Superior temporal gyrus (tissue), 1 donor: ENCODE results near the gene SKIL.

Source experiments
- DNase-seq: peaks from one replicate; pipeline ENCODE4 v3.0.0-alpha.2; 2016; ENCODE audit errors: extremely low spot score

SKIL gene

DNA sequence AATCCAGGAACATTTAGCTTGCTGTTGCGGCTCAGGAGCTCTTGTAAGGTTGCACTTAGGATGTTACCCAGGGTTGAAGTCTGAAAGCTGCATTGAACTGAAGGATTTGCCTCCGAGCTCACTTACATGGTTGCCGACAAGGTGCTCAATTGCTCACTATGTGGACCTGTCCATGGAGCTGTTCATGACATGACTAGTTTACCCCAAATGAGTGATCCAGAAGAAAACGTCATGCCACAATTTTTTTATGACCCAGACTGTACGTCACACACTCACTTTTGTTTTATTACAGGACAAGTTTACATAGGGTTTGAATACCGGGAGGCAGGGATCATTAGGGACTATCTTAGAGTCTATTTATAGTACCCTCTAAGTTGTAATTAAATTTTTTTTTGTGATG lies 40.2 kb downstream of the SKIL start:
- DNase-seq: peak; percentile 8

- no peak for DNase-seq
Observed at GRCh38 chr3:170405101-170405500, 47.6 kb downstream of the SKIL start.

GRCh38 chr3:170410428-170411029 lies 53.0 kb downstream of the SKIL start:
- DNase-seq: peak; percentile 78

DNA sequence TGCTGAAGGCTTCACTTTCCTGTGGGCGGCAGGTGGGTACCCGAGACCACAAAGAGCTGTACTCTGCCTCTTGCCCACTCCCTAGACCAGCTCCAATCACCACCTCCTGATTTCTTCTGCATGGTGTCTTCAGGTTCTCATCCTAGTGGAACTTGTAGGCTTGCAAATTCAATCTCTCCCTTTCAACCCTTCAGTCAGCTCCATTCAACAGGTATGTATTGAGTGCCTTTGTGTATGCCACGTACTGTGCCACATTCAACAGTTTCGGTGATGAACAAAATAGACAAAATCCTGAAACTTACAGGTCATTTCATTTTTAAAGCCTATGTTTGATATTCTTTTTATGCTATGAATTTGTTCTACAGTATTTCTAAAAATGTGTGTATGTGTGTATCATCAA lies 55.8 kb downstream of the SKIL start:
- DNase-seq: peak; percentile 6

DNA sequence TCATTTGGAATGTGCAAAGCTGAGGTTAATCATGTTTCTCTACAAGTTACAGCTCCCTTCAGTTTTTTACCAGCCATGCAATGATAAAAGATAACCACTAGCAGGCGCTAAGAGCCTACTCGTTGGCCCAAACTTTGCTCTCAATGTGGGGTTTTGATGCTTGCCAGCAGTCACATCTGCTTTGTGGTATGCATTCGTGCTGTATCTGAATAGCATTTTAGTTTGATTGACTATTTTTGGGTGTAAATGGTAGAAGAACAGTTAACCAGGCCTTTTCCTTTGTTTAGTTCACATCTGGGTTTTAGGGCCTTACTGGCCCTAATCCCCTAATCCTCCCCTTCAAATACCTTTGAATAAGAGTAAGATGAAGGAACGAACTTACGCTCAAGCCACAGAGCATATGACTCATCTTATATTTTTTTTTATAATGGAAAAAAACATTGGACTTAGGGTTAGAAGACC lies 56.7 kb downstream of the SKIL start:
- peak; percentile 93 for DNase-seq

DNA sequence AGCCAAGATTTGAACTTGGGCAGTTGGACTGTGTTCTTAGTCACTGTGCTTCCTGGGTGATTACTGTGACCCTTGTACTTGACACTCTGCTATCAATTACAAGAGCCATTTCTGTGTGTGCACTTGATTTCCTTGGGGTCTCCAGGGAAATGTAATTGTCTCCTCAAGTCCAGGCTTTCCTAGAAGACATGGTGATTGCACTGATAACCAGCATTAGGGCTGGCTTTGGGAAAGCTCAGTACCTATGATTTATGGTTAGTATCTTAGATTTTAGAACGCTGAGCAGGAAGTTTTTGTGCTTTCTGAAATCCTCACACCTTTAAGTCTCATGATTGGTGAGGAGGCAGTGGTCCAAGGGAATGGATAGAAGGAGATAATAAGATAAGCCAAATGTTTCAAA lies 59.6 kb downstream of the SKIL start:
- no peak for DNase-seq

GRCh38 chr3:170418422-170419398 lies 61.2 kb downstream of the SKIL start, which contains the start of gene CLDN11:
Gene CLDN11, plus strand, starts transcription at chr3:170418868. Its CDS starts 199 bp downstream, at chr3:170419067.
- peak; percentile 80 for DNase-seq

DNA sequence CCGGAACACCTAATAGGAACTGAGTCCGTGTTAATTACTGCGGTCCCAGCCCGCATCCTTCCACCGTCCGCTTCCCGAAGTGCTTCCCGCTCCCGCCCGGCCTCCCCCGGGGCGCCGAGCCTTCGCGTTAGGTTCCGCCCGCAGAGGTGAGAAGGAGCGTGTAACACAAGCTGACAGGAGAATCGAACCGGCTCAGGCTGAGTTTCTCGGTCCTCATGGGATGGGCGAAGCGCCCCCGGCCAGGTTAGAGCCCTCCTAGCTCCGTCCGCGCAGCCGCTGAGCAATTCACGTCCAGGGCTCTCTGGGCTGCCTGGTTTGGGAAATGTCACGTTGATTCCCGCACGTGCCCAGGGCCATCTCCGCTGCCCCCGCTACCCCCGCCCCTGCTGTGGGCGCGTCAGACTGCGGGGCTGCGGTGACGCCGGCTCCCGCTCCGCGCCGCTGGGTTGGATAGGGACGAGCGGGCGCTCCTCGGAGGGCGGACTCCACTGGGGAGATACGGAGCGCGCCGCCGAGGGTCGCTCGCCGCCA lies 62.1 kb downstream of the SKIL start:
- DNase-seq: peak; percentile 51

DNA sequence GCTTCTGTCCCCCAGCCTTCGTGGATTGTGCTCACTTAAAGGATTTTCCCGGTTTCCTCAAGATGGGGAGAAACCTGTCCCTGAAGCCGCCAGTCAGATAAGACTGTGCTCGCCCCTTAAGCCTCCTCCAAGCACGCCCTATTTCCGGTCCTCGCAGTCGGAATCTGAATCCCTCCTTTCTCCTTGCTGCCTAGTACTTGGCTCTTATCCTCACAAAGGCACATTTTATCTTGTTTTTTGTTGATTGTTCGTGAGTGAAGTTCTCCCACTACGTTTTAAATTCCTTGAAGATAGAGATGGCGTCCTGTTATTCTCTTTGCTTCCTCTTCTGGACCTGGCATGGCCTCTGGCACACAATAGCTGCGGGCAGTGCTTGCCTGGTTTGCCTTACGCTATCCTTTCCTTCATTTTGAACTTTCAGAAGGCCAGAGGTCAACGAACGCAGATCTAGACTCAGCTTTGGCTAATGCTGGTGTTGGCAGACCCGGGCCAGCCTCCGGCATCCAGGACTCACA lies 62.8 kb downstream of the SKIL start:
- DNase-seq: peak; percentile 54

DNA sequence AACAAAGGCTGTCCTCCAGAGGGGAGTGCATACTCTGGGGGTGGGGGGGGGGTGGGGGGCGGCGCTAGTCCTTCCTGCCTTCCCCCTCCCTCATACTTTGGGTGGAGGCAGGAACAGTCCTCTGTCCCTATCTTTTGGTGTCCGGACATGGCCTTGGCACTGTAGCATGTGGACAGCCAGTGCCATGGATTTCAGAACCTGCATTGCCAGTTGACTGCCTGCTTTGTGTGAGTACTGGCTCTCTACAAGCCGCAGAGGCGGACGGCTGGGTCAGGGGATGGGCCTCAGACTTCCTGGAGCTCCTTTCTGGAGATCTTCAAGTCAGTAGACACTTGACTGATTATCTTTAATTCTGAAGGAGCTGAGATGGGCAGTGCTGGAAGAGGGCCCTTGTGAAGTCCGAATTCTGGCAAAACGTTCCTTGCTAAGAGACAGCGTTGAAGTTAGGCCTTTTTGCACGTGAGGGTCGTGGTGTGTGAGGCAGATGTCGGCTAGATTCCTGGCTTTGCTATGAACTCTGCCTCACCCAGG lies 63.7 kb downstream of the SKIL start:
- DNase-seq: peak; percentile 81

GRCh38 chr3:170421758-170422157 lies 64.2 kb downstream of the SKIL start:
- no peak for DNase-seq

- DNase-seq: peak; percentile 25
Observed at GRCh38 chr3:170423001-170423615, 65.6 kb downstream of the SKIL start.

- DNase-seq: peak; percentile 40
Observed at GRCh38 chr3:170424879-170425278, 67.4 kb downstream of the SKIL start.

GRCh38 chr3:170425491-170426239 lies 68.2 kb downstream of the SKIL start:
- DNase-seq: peak; percentile 92

DNA sequence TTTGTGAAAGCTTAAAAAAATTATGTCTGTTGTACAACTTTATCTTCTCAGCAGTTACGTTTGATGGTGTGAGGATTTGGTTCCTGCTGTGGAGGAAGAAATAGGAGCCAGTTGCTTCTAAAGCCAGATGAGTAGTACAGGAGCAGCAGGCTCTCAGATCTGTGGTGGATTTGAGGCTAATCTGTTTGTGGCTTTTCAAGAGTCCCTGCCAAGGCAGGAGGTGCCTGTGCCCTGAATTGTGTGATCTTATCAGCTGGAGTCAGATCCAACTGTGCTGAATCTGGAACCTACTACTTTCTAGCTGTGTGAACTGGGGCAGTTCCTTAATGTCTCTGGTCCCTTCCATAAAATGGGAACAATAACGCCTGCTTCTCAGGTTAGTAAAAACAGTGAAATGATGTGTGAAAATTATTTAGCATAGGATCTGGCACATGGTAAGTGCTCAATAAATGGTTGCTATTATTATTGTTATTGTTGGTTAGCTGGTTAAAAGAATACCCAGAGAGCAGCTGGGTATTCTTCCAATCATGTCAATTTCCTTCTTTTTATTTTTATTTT lies 68.8 kb downstream of the SKIL start:
- peak; percentile 32 for DNase-seq

GRCh38 chr3:170428095-170428494 lies 70.6 kb downstream of the SKIL start:
- no peak for DNase-seq

GRCh38 chr3:170429050-170429449 lies 71.5 kb downstream of the SKIL start:
- DNase-seq: no peak

GRCh38 chr3:170431054-170431453 lies 73.5 kb downstream of the SKIL start:
- DNase-seq: no peak

DNA sequence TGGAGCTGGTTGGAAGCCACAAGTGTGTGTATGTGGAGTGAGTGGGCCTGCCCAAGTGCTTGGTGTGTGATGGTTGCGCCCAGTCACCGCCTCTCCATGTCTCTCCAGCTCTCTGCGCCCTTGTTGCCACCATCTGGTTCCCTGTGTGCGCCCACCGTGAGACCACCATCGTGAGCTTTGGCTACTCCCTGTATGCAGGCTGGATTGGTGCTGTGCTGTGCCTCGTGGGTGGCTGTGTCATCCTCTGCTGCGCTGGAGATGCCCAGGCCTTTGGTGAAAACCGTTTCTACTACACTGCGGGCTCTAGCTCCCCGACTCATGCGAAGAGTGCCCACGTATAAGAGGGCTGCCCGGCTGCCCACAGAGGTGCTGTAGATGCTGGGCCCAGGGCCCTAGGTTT lies 74.9 kb downstream of the SKIL start:
- DNase-seq: no peak

DNA sequence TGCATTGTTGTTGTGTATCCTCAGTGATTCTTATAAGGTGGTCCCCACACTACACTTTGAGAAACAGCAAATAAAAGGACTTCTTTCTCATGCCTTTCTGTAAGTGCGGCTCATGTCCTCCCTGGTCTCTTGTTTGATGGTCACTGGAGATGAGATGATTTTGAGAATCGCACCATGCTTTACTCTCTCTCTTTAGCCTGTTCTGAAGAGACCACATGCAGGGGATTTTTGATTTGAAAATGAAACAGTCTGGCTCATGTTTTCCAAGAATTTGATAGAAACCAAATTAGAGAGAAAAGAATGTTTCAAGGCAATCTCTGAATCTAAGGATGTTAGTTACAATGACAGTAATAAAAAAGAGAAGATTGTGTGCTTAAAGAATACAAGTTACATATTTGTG lies 79.2 kb downstream of the SKIL start:
- DNase-seq: no peak

GRCh38 chr3:170437176-170437575 lies 79.7 kb downstream of the SKIL start:
- DNase-seq: peak; percentile 96
